Retinal pigment epithelial cell (primary cell): ENCODE measurements around the gene NUFIP2.

ENCODE experiments used
- DNase-seq: peaks from one replicate; pipeline ENCODE4 v3.0.0-alpha.2; 2010; ENCODE audit warnings: low read depth
- H3K4me3 ChIP-seq: 2 replicates; pipeline ENCODE4 v1.5.1; 2011; ENCODE audit warnings: mild to moderate bottlenecking, low read length, control low read depth, moderate library complexity
- CTCF ChIP-seq: conservative IDR thresholded peaks from 2 replicates; pipeline ENCODE4 v1.5.1; 2011; ENCODE audit warnings: low read depth, low read length, control low read depth, inconsistent platforms

Gene NUFIP2

GRCh38 chr17:29326023-29326813 lies 32.3 kb upstream of the NUFIP2 start:
- no peak overlapping the region for H3K4me3 ChIP-seq
- no peak for TF ChIP-seq CTCF
- no peak for DNase-seq

GRCh38 chr17:29322363-29322762 lies 28.4 kb upstream of the NUFIP2 start:
- no peak for TF ChIP-seq CTCF
- DNase-seq, result no peak
- H3K4me3 ChIP-seq, result no peak overlapping the region

GRCh38 chr17:29303386-29303785 lies 9.4 kb upstream of the NUFIP2 start:
- TF ChIP-seq CTCF, result no peak
- no peak for DNase-seq
- no peak overlapping the region for H3K4me3 ChIP-seq

- no peak for TF ChIP-seq CTCF
- no peak for DNase-seq
Measured at GRCh38 chr17:29299031-29299430, 5.1 kb upstream of the NUFIP2 start.

GRCh38 chr17:29295420-29295819 lies 1.5 kb upstream of the NUFIP2 start:
- H3K4me3 ChIP-seq, result no peak overlapping the region
- no peak for TF ChIP-seq CTCF
- no peak for DNase-seq

More at GRCh38 chr17:29299031-29299430, 5.1 kb upstream of the NUFIP2 start:
- H3K4me3 ChIP-seq, result no peak overlapping the region

- H3K4me3 ChIP-seq, result peak overlapping the region; percentile 98
- no peak for TF ChIP-seq CTCF
- DNase-seq, result no peak
Measured at GRCh38 chr17:29294580-29294900, 592 bp upstream of the NUFIP2 start.
